Renal cortical epithelial cell (primary cell): ENCODE data around the gene SEMA7A. TPM values are rescaled to one million over a fixed set of nuclear protein-coding genes. Genes with fewer than 3 reads are reported as not detected.

Experiments used
- DNase-seq: peaks from one replicate; pipeline ENCODE4 v3.0.0-alpha.2; 2011; ENCODE audit warnings: low read depth
- total RNA-seq: library from RNA; depleted of rRNA; stranded (reverse); fragments of >200 nt; gene quantifications from 2 replicates; pipeline ENCODE4 v1.2.3, GENCODE V29; 2014

SEMA7A gene
- total RNA-seq, 1 donor from 2014 or later = 9.5 TPM

GRCh38 chr15:74415966-74416916 lies 17.5 kb downstream of the SEMA7A start:
- no peak for DNase-seq

- no peak for DNase-seq
Measured at GRCh38 chr15:74414603-74415338, 19.0 kb downstream of the SEMA7A start.

GRCh38 chr15:74414081-74414580 lies 19.6 kb downstream of the SEMA7A start:
- no peak for DNase-seq

GRCh38 chr15:74413350-74414080 lies 20.2 kb downstream of the SEMA7A start:
- no peak for DNase-seq

- no peak for DNase-seq
Measured at GRCh38 chr15:74412159-74412558, 21.6 kb downstream of the SEMA7A start.

- no peak for DNase-seq
Measured at GRCh38 chr15:74411686-74412085, 22.1 kb downstream of the SEMA7A start.

- DNase-seq = no peak
Measured at GRCh38 chr15:74410502-74410901, 23.3 kb downstream of the SEMA7A start.

- no peak for DNase-seq
Measured at GRCh38 chr15:74409225-74409624, 24.5 kb downstream of the SEMA7A start.

- DNase-seq = no peak
Measured at GRCh38 chr15:74408815-74409214, 24.9 kb downstream of the SEMA7A start.

- no peak for DNase-seq
Measured at GRCh38 chr15:74408385-74408784, 25.4 kb downstream of the SEMA7A start.

- peak; percentile 90 for DNase-seq
Measured at GRCh38 chr15:74406992-74407705, 26.6 kb downstream of the SEMA7A start.

GRCh38 chr15:74406517-74406916 lies 27.2 kb downstream of the SEMA7A start:
- no peak for DNase-seq

GRCh38 chr15:74405823-74406222 lies 27.9 kb downstream of the SEMA7A start:
- DNase-seq = no peak

GRCh38 chr15:74403991-74404563 lies 29.7 kb downstream of the SEMA7A start:
- no peak for DNase-seq

- no peak for DNase-seq
Measured at GRCh38 chr15:74403588-74403919, 30.2 kb downstream of the SEMA7A start.

- no peak for DNase-seq
Measured at GRCh38 chr15:74402873-74403587, 30.7 kb downstream of the SEMA7A start.

- DNase-seq = no peak
Measured at GRCh38 chr15:74402337-74402841, 31.4 kb downstream of the SEMA7A start.

GRCh38 chr15:74400915-74401757 lies 32.6 kb downstream of the SEMA7A start:
- DNase-seq = peak; percentile 19

- DNase-seq = peak; percentile 42
Measured at GRCh38 chr15:74400313-74400860, 33.4 kb downstream of the SEMA7A start.
